Neural cell (in vitro differentiated cells): ENCODE measurements around the gene AEN. TPM values are rescaled to one million over a fixed set of nuclear protein-coding genes. Genes with fewer than 3 reads are reported as not detected.

Source experiments
- H2AFZ ChIP-seq: fragments of 200-600, 300-800 bp; sonication (generic), shearing (Covaris generic); 2 replicates; pipeline ENCODE4 v1.6.0; 2014; ENCODE audit warnings: low read depth, mild to moderate bottlenecking, antibody characterized with exemption, low read length, moderate library complexity
- H3F3A ChIP-seq: fragments of 200-600 bp; shearing (Covaris generic); 2 replicates; pipeline ENCODE4 v1.6.1; 2016; ENCODE audit warnings: mild to moderate bottlenecking, moderate library complexity, mixed read lengths, antibody characterized with exemption, low read length; ENCODE audit not compliant: insufficient read depth, poor library complexity, severe bottlenecking
- H3K27ac ChIP-seq: fragments of 200-600, 300-800 bp; sonication (generic), shearing (Covaris generic); 2 replicates; pipeline ENCODE4 v1.5.1; 2014; ENCODE audit warnings: mild to moderate bottlenecking, low read length, moderate library complexity
- H3K27me3 ChIP-seq: fragments of 300-800, 200-600 bp; sonication (generic), shearing (Covaris generic); 2 replicates; pipeline ENCODE4 v1.6.0; 2014; ENCODE audit warnings: mild to moderate bottlenecking, low read depth, low read length, moderate library complexity; ENCODE audit not compliant: insufficient read depth
- H3K36me3 ChIP-seq: fragments of 300-800, 200-600 bp; sonication (generic), shearing (Covaris generic); 2 replicates; pipeline ENCODE4 v1.5.1; 2014; ENCODE audit warnings: mild to moderate bottlenecking, antibody characterized with exemption, low read length, moderate library complexity; ENCODE audit not compliant: insufficient read depth
- H3K4me2 ChIP-seq: fragments of 300-800, 200-600 bp; sonication (generic), shearing (Covaris generic); 2 replicates; pipeline ENCODE4 v1.6.0; 2014; ENCODE audit warnings: mild to moderate bottlenecking, low read length
- H3K4me3 ChIP-seq: fragments of 300-800, 200-600 bp; sonication (generic), shearing (Covaris generic); 2 replicates; pipeline ENCODE4 v1.5.1; 2014; ENCODE audit warnings: mild to moderate bottlenecking, low read length, moderate library complexity
- H3K79me2 ChIP-seq: fragments of 200-600 bp; shearing (Covaris generic); replicated peaks from 2 replicates; pipeline ENCODE4 v1.6.0; 2014; ENCODE audit warnings: mild to moderate bottlenecking, low read length, moderate library complexity; ENCODE audit not compliant: insufficient read depth
- H3K9ac ChIP-seq: fragments of 300-800, 200-600 bp; sonication (generic), shearing (Covaris generic); 2 replicates; pipeline ENCODE4 v1.6.1; 2016; ENCODE audit warnings: mild to moderate bottlenecking, low read length, mixed read lengths
- H3K9me2 ChIP-seq: fragments of 200-600 bp; shearing (Covaris generic); 2 replicates; pipeline ENCODE4 v1.6.1; 2016; ENCODE audit warnings: mild to moderate bottlenecking, low read length, mixed read lengths; ENCODE audit not compliant: insufficient read depth
- H3K9me3 ChIP-seq: fragments of 200-600, 300-800 bp; sonication (generic), shearing (Covaris generic); 2 replicates; pipeline ENCODE4 v1.6.1; 2016; ENCODE audit warnings: mild to moderate bottlenecking, mixed run types, low read length, moderate library complexity, mixed read lengths
- H4K20me1 ChIP-seq: fragments of 200-600 bp; shearing (Covaris generic); 2 replicates; pipeline ENCODE4 v1.6.1; 2016; ENCODE audit warnings: mild to moderate bottlenecking, mixed run types; ENCODE audit not compliant: insufficient read depth
- CTCF ChIP-seq: fragments of 450-650 bp; IDR thresholded peaks from 2 replicates; pipeline ENCODE4 v1.5.1; 2014; ENCODE audit warnings: antibody characterized with exemption, mild to moderate bottlenecking, moderate library complexity; ENCODE audit not compliant: poor library complexity, severe bottlenecking
- EP300 ChIP-seq: fragments of 450-650 bp; conservative IDR thresholded peaks from 2 replicates; pipeline ENCODE4 v1.6.1; 2014; ENCODE audit warnings: antibody characterized with exemption, mild to moderate bottlenecking, moderate library complexity; ENCODE audit not compliant: poor library complexity, severe bottlenecking
- MXI1 ChIP-seq: fragments of 450-650 bp; conservative IDR thresholded peaks from 2 replicates; pipeline ENCODE4 v1.6.1; 2014; ENCODE audit warnings: antibody characterized with exemption, mild to moderate bottlenecking; ENCODE audit not compliant: poor library complexity, severe bottlenecking
- POLR2AphosphoS5 ChIP-seq: IDR thresholded peaks from 2 replicates; pipeline ENCODE4 v1.6.1; 2012
- RAD21 ChIP-seq: fragments of 450-650 bp; conservative IDR thresholded peaks from 2 replicates; pipeline ENCODE4 v1.6.1; 2014; ENCODE audit warnings: antibody characterized with exemption, mild to moderate bottlenecking, moderate library complexity
- REST ChIP-seq: IDR thresholded peaks from 2 replicates; pipeline ENCODE4 v1.6.1; 2012; ENCODE audit warnings: borderline replicate concordance
- SMC3 ChIP-seq: fragments of 450-650 bp; conservative IDR thresholded peaks from 2 replicates; pipeline ENCODE4 v1.6.1; 2014; ENCODE audit warnings: antibody characterized with exemption, mild to moderate bottlenecking, moderate library complexity; ENCODE audit not compliant: poor library complexity
- TAF1 ChIP-seq: IDR thresholded peaks from 2 replicates; pipeline ENCODE4 v1.6.1; 2012; ENCODE audit warnings: low read depth
- polyA plus RNA-seq: library from polyadenylated mRNA; depleted of rRNA; stranded (reverse); fragments of >200 nt; gene quantifications from 2 replicates; pipeline ENCODE4 v1.2.3, GENCODE V29; 2014

Gene AEN
- polyA plus RNA-seq, 1 donor from 2014 or later = 17.2 TPM

- Histone ChIP-seq H3K4me2 (no peak overlapping the region), H3K9me2 (no peaks in the 10 kb centered on the region), H3K4me3 (no peak overlapping the region), H3K9me3 (no peaks in the 10 kb centered on the region), H3F3A (no peaks in the 10 kb centered on the region), H3K9ac (no peak overlapping the region), H3K27me3 (no peaks in the 10 kb centered on the region), H3K79me2 (no peaks in the 10 kb centered on the region), H2AFZ (no peak overlapping the region), H3K36me3 (no peaks in the 10 kb centered on the region), H4K20me1 (no peaks in the 10 kb centered on the region), H3K27ac (no peak overlapping the region)
- no peak for TF ChIP-seq POLR2AphosphoS5
- no peak for TF ChIP-seq REST
- TF ChIP-seq MXI1 = no peak
- TF ChIP-seq RAD21 = no peak
- no peak for TF ChIP-seq TAF1
These were observed 37.2 kb downstream of the AEN start for GRCh38 chr15:88658070-88658965.

GRCh38 chr15:88658972-88659931 is 38.1 kb downstream of the AEN start:
- Histone ChIP-seq H3K9me2 (no peaks in the 10 kb centered on the region), H4K20me1 (no peaks in the 10 kb centered on the region), H3F3A (no peaks in the 10 kb centered on the region), H3K9ac (no peak overlapping the region), H2AFZ (no peak overlapping the region), H3K4me2 (no peak overlapping the region), H3K27ac (no peak overlapping the region), H3K27me3 (no peaks in the 10 kb centered on the region), H3K4me3 (no peak overlapping the region), H3K79me2 (no peaks in the 10 kb centered on the region), H3K36me3 (no peaks in the 10 kb centered on the region), H3K9me3 (no peaks in the 10 kb centered on the region)
- no peak for TF ChIP-seq CTCF
- no peak for TF ChIP-seq SMC3
- no peak for TF ChIP-seq EP300
- no peak for TF ChIP-seq MXI1
